OCI-LY7 (cell line): ENCODE data around the gene HELT. TPM values are rescaled to one million over a fixed set of nuclear protein-coding genes. Genes with fewer than 3 reads are reported as not detected.

Experiments used
- BruUV-seq: library from RNA; stranded (reverse); fragments of 400-500 nt; replicated peaks from 2 replicates; lab custom pipeline; 2021; lab: Mats Ljungman, UMichigan
- CTCF ChIA-PET: fragments of 300-600 bp; sonication (Branson Sonifier 250); formaldehyde crosslinking; loops from one replicate; lab custom pipeline; 2022; ENCODE audit warnings: antibody characterized with exemption; ENCODE audit not compliant: unreplicated experiment; lab: Charles Lee
- POLR2A ChIA-PET: fragments of 300-600 bp; sonication (Branson Sonifier 250); formaldehyde crosslinking; loops from one replicate; lab custom pipeline; 2022; ENCODE audit warnings: antibody characterized with exemption; lab: Charles Lee
- DNase-seq: peaks from one replicate; pipeline ENCODE4 v3.0.0-alpha.2; 2015; ENCODE audit warnings: low spot score
- H2AFZ ChIP-seq: fragments of 200-600 bp; sonication (generic), shearing (Covaris generic); 2 replicates; pipeline ENCODE4 v1.6.1; 2014; ENCODE audit warnings: mild to moderate bottlenecking, antibody characterized with exemption, low read length, moderate library complexity
- H3K27ac ChIP-seq: fragments of 200-600 bp; sonication (generic); 2 replicates; pipeline ENCODE4 v1.5.1; 2014; ENCODE audit warnings: mixed run types, low read depth, mild to moderate bottlenecking, moderate library complexity, low read length, inconsistent platforms; ENCODE audit not compliant: poor library complexity, severe bottlenecking
- H3K36me3 ChIP-seq: fragments of 200-600 bp; sonication (generic); 2 replicates; pipeline ENCODE4 v1.6.1; 2014; ENCODE audit warnings: mild to moderate bottlenecking, antibody characterized with exemption, low read length, moderate library complexity, mixed read lengths; ENCODE audit not compliant: insufficient read depth
- H3K4me1 ChIP-seq: fragments of 200-600 bp; sonication (generic); 2 replicates; pipeline ENCODE4 v1.5.1; 2014; ENCODE audit warnings: mild to moderate bottlenecking, low read length; ENCODE audit not compliant: insufficient read depth, poor library complexity, severe bottlenecking
- H3K4me2 ChIP-seq: fragments of 200-600 bp; sonication (generic); 2 replicates; pipeline ENCODE4 v1.6.1; 2014; ENCODE audit warnings: mild to moderate bottlenecking, low read length
- H3K4me3 ChIP-seq: fragments of 200-600 bp; sonication (generic); 2 replicates; pipeline ENCODE4 v1.5.1; 2014; ENCODE audit warnings: mild to moderate bottlenecking, low read depth, low read length; ENCODE audit not compliant: poor library complexity, severe bottlenecking
- H3K79me2 ChIP-seq: fragments of 200-600 bp; sonication (generic); 2 replicates; pipeline ENCODE4 v1.6.1; 2016; ENCODE audit warnings: low read depth, mild to moderate bottlenecking, low read length, moderate library complexity, mixed read lengths; ENCODE audit not compliant: insufficient read depth
- H3K9me2 ChIP-seq: fragments of 200-600 bp; sonication (generic); 2 replicates; pipeline ENCODE4 v1.6.1; 2016; ENCODE audit warnings: mild to moderate bottlenecking, low read length, mixed read lengths; ENCODE audit not compliant: insufficient read depth
- H3K9me3 ChIP-seq: fragments of 200-600 bp; sonication (generic); 2 replicates; pipeline ENCODE4 v1.6.1; 2014; ENCODE audit warnings: mild to moderate bottlenecking, mixed run types, low read length, mixed read lengths
- H4K20me1 ChIP-seq: fragments of 200-600 bp; sonication (generic); 2 replicates; pipeline ENCODE4 v1.6.1; 2014; ENCODE audit warnings: mild to moderate bottlenecking, antibody characterized with exemption, low read length, moderate library complexity, mixed read lengths; ENCODE audit not compliant: insufficient read depth
- CTCF ChIP-seq: fragments of 200-600 bp; sonication (generic); conservative IDR thresholded peaks from 2 replicates; pipeline ENCODE4 v1.5.1; 2014; ENCODE audit warnings: mild to moderate bottlenecking, antibody characterized with exemption, low read length, moderate library complexity, mixed read lengths
- EZH2phosphoT487 ChIP-seq: fragments of 200-600 bp; sonication (generic); IDR thresholded peaks from 2 replicates; pipeline ENCODE4 v1.6.1; 2018; ENCODE audit warnings: low read depth, borderline replicate concordance, mild to moderate bottlenecking, mixed run types, antibody characterized with exemption, low read length, moderate library complexity, mixed read lengths
- intact Hi-C: fragments of 100-400 bp; cut with micrococcal nuclease; formaldehyde crosslinking; loops from one replicate; pipeline ENCODE4 v1.10.0; 2022; ENCODE audit not compliant: unreplicated experiment
- total RNA-seq, 2 experiments: library from RNA; depleted of rRNA in 1 of 2; stranded (reverse); fragments of >200 nt in 1 of 2; shearing (Covaris generic) in 1 of 2; gene quantifications; 2 replicates each; pipeline ENCODE4 v1.2.3, GENCODE V29; 2014 to 2022

The HELT gene
- total RNA-seq, 2 experiments from 2014 or later = not detected

- Histone ChIP-seq H2AFZ (no peak overlapping the region), H3K79me2 (no peaks in the 10 kb centered on the region), H3K4me2 (no peak overlapping the region), H3K4me1 (peaks cover 6% of the 10 kb centered on the region), H3K9me3 (no peaks in the 10 kb centered on the region), H3K9me2 (no peaks in the 10 kb centered on the region), H3K36me3 (no peaks in the 10 kb centered on the region), H3K4me3 (no peak overlapping the region), H4K20me1 (no peaks in the 10 kb centered on the region), H3K27ac (no peak overlapping the region)
- ChIA-PET CTCF (no interaction called here), POLR2A (interaction anchor here (1.0 kb wide), 1 partner anchor 59 kb away, joined by 4 read pairs; no protein-coding TSS in a partner anchor)
- intact Hi-C loops = no loop called here
- DNase-seq = peak; percentile 7
- BruUV-seq = no TSS peak
- TF ChIP-seq EZH2phosphoT487 = no peak
- TF ChIP-seq CTCF = peak; percentile 36; the same call in 1 of the 2 replicates
Measured at GRCh38 chr4:185036842-185037241, 18.6 kb downstream of the HELT start.

GRCh38 chr4:185039508-185040273, 21.4 kb downstream of the HELT start:
- POLR2A ChIA-PET = interaction anchor here (0.5 to 1.1 kb wide), 5 partner anchors 28 to 443 kb away, joined by 3 read pairs; no protein-coding TSS in a partner anchor
- Histone ChIP-seq H4K20me1 (no peaks in the 10 kb centered on the region), H3K79me2 (no peaks in the 10 kb centered on the region), H3K4me3 (peak overlapping the region; percentile 54), H3K36me3 (no peaks in the 10 kb centered on the region), H3K4me1 (peaks cover 6% of the 10 kb centered on the region), H3K27ac (no peak overlapping the region), H2AFZ (peak overlapping the region; percentile 79), H3K4me2 (peak overlapping the region; percentile 79), H3K9me2 (no peaks in the 10 kb centered on the region), H3K9me3 (no peaks in the 10 kb centered on the region)
- BruUV-seq = no TSS peak
- CTCF ChIA-PET = interaction anchor here (0.5 to 0.7 kb wide), 2 partner anchors 56 to 57 kb away, joined by 3 to 4 read pairs; no protein-coding TSS in a partner anchor
- DNase-seq = peak; percentile 80
- intact Hi-C loops = loop anchor here (1.0 to 10.0 kb wide), 6 partner anchors 57 to 995 kb away; no protein-coding TSS in a partner anchor
- TF ChIP-seq EZH2phosphoT487 = no peak
- TF ChIP-seq CTCF = peak; percentile 95
